ENCODE measurements around the gene ZBTB7A. TPM values are rescaled to one million over a fixed set of nuclear protein-coding genes. Genes with fewer than 3 reads are reported as not detected.

ZBTB7A gene
- total RNA-seq, 1 donor from 2014 or later: 39.9 TPM

DNA sequence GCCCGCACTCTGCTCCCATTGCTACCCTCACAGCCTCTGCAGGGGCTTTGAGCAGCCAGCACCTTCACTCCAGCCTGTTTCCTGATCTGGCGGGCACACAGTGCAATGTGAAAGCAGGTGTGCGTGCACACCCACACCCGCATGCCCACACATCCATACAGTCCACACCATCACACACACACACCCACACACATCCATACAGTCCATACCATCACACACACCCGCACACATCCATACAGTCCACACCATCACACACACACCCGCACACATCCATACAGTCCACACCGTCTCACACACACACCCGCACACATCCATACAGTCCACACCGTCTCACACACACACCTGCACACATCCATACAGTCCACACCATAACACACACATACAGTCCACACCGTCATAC is 31.1 kb downstream of the ZBTB7A start:
- DNase-seq (ENCODE audit: low read depth): no peak
- Histone ChIP-seq H3K27me3 (ENCODE audit: control insufficient read depth, insufficient read depth, low read length) (no peaks in the 10 kb centered on the region), H3K36me3 (ENCODE audit: control insufficient read depth, insufficient read depth, low read length) (peaks cover 1% of the 10 kb centered on the region), H3K4me3 (ENCODE audit: low read depth, low read length) (no peak overlapping the region)
- TF ChIP-seq CTCF (IDR thresholded peaks at IDR 0.05; ENCODE audit: insufficient read depth, low read length, poor library complexity, severe bottlenecking): no peak

- Histone ChIP-seq H3K27me3 (ENCODE audit: control insufficient read depth, insufficient read depth, low read length) (no peaks in the 10 kb centered on the region), H3K36me3 (ENCODE audit: control insufficient read depth, insufficient read depth, low read length) (peaks cover 1% of the 10 kb centered on the region), H3K4me3 (ENCODE audit: low read depth, low read length) (no peak overlapping the region)
- TF ChIP-seq CTCF (IDR thresholded peaks at IDR 0.05; ENCODE audit: insufficient read depth, low read length, poor library complexity, severe bottlenecking): no peak
- DNase-seq (ENCODE audit: low read depth): no peak
Observed at GRCh38 chr19:4035018-4035566, 31.6 kb downstream of the ZBTB7A start.

- Histone ChIP-seq H3K4me3 (ENCODE audit: low read depth, low read length) (no peak overlapping the region), H3K36me3 (ENCODE audit: control insufficient read depth, insufficient read depth, low read length) (peaks cover 1% of the 10 kb centered on the region), H3K27me3 (ENCODE audit: control insufficient read depth, insufficient read depth, low read length) (no peaks in the 10 kb centered on the region)
- no peak for DNase-seq (ENCODE audit: low read depth)
- no peak for TF ChIP-seq CTCF (IDR thresholded peaks at IDR 0.05; ENCODE audit: insufficient read depth, low read length, poor library complexity, severe bottlenecking)
Observed at GRCh38 chr19:4034048-4035017, 32.4 kb downstream of the ZBTB7A start.

DNA sequence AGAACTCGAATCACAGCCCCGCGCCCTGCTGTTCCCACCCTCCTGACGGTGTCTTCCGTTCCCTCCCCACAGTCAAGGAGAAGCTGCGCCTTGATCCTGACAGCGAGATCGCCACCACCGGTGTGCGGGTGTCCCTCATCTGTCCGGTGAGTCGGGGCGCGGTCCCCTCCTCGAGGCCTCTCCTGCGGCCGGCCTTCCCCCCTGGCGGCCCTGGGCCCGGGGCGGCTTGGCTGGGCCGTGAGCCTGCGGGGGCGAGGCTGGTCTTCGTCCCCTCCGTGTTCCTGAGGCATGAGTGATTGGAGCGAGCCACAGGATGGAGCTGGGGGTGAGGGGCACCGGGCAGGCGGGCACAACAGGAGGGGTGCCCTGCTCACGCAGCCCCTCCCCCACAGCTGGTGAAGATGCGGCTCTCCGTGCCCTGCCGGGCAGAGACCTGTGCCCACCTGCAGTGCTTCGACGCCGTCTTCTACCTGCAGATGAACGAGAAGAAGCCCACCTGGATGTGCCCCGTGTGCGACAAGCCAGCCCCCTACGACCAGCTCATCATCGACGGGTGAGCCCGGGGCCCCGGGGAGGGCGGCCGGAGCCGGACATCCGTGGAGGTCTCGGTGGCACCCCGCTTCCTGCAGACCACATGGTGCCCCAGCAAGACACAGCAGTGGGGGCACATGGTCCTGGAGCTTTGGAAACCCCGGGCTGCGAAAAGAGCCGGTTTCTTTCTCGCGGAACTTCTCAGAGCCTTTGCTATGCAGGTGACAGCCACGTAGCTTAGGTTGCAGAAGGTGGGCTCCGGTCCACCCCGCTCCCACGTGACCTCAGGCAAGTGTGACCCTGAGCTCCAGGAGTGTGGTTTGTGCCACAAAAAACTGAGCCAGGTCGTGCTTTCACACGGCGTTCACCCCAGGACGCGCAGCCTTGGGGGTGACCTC is 33.4 kb downstream of the ZBTB7A start:
- Histone ChIP-seq H3K4me3 (ENCODE audit: low read depth, low read length) (no peak overlapping the region), H3K36me3 (ENCODE audit: control insufficient read depth, insufficient read depth, low read length) (peaks cover 3% of the 10 kb centered on the region), H3K27me3 (ENCODE audit: control insufficient read depth, insufficient read depth, low read length) (no peaks in the 10 kb centered on the region)
- no peak for DNase-seq (ENCODE audit: low read depth)
- no peak for TF ChIP-seq CTCF (IDR thresholded peaks at IDR 0.05; ENCODE audit: insufficient read depth, low read length, poor library complexity, severe bottlenecking)

DNA sequence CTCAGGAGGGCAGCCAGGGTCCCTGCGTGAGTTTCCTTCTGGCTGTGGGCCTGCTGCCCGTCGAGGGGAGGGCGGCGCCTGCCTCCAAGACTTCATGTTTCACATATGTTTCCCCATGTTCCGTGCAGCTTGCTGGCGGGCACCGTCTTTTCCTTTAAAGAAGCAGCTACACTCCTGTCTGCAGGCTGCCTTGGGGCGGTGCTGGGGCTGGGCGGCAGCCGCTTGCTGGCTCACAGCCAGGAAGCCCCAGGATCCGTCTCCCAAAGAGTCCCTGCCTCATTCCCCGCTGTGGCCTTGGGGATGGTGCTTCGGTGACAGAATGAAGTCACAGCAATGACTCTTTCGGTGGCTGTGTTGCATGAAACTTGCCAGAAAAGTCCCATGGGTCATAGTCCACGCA is 34.3 kb downstream of the ZBTB7A start:
- Histone ChIP-seq H3K27me3 (ENCODE audit: control insufficient read depth, insufficient read depth, low read length) (no peaks in the 10 kb centered on the region), H3K4me3 (ENCODE audit: low read depth, low read length) (no peak overlapping the region), H3K36me3 (ENCODE audit: control insufficient read depth, insufficient read depth, low read length) (peaks cover 3% of the 10 kb centered on the region)
- TF ChIP-seq CTCF (IDR thresholded peaks at IDR 0.05; ENCODE audit: insufficient read depth, low read length, poor library complexity, severe bottlenecking): no peak
- no peak for DNase-seq (ENCODE audit: low read depth)

Data from kidney epithelial cell (primary cell).